Gastroesophageal sphincter (tissue), 4 donors: ENCODE results near the gene MAPK8IP3. TPM values are rescaled to one million over a fixed set of nuclear protein-coding genes. Genes with fewer than 3 reads are reported as not detected.

Experiments
- ATAC-seq: fragments of 150-250 bp; one replicate; pipeline ENCODE4 v1.9.1; 2016; ENCODE audit warnings: mild to moderate bottlenecking, moderate library complexity
- H3K27ac ChIP-seq, 4 donors: fragments of 200-600 bp; sonication (generic) in 3 of 4; 1 replicate in 3 of 4; 2 replicates in 1 of 4; pipeline ENCODE4 v1.5.1; 2016 to 2019
- H3K27me3 ChIP-seq: fragments of 200-600 bp; sonication (generic); one replicate; pipeline ENCODE4 v1.5.1; 2019
- H3K36me3 ChIP-seq, 2 donors: fragments of 200-600 bp; sonication (generic); one replicate each; pipeline ENCODE4 v1.5.1; 2019; ENCODE audit warnings: control low read depth in 1 of 2
- H3K4me1 ChIP-seq, 3 donors: fragments of 200-600 bp; sonication (generic); 1 replicate in 2 of 3; 2 replicates in 1 of 3; pipeline ENCODE4 v1.5.1; 2016 to 2019; ENCODE audit warnings: control low read depth in 2 of 3
- H3K4me3 ChIP-seq, 2 donors: fragments of 200-600 bp; sonication (generic); one replicate each; pipeline ENCODE4 v1.5.1; 2019; ENCODE audit warnings: mild to moderate bottlenecking in 1 of 2, moderate library complexity in 1 of 2
- H3K9me3 ChIP-seq, 3 donors: fragments of 200-600 bp; sonication (generic); one replicate each; pipeline ENCODE4 v1.5.1; 2017 to 2019; ENCODE audit warnings: control low read depth in 2 of 3
- EP300 ChIP-seq: sonication (generic); formaldehyde crosslinking; IDR thresholded peaks from one replicate; pipeline ENCODE4 v1.6.1; 2017; ENCODE audit warnings: antibody characterized with exemption, mild to moderate bottlenecking
- POLR2A ChIP-seq, 2 donors: fragments of 450-650 bp; IDR thresholded peaks; one replicate each; pipeline ENCODE4 v1.6.1; 2017; ENCODE audit warnings: antibody characterized with exemption in 2 of 2, mild to moderate bottlenecking in 2 of 2, moderate library complexity in 1 of 2
- POLR2AphosphoS5 ChIP-seq: sonication (generic); formaldehyde crosslinking; IDR thresholded peaks from one replicate; pipeline ENCODE4 v1.6.1; 2017; ENCODE audit warnings: antibody characterized with exemption
- WGBS, 2 donors: methylation state at CpG; one replicate each; pipeline ENCODE4 v1.1.5; 2018; ENCODE audit warnings: low coverage in 1 of 2; 5-methylcytosine and 5-hydroxymethylcytosine counted together
- small RNA-seq, 4 donors: library from RNA; depleted of rRNA; stranded (forward); fragments of <200 nt; gene quantifications; one replicate each; pipeline ENCODE3, GENCODE V24; 2016
- total RNA-seq, 4 donors: library from RNA; depleted of rRNA; stranded (reverse); fragments of >200 nt; gene quantifications; one replicate each; pipeline ENCODE4 v1.1.0, GENCODE V29; 2016
- TF ChIP-seq, protein P1 (sequence below), 4 experiments: fragments of 200-600 bp in 2 of 4; fragments of 450-650 bp in 2 of 4; sonication (generic) in 1 of 4; IDR thresholded peaks; one replicate each; pipeline ENCODE4 v1.5.1; 2017 to 2019; ENCODE audit warnings: antibody characterized with exemption in 4 of 4, mild to moderate bottlenecking in 2 of 4, moderate library complexity in 2 of 4

Gene MAPK8IP3
- total RNA-seq, 4 donors from 2014 or later, result 12.0 to 66.8 (median 33.1) TPM

DNA sequence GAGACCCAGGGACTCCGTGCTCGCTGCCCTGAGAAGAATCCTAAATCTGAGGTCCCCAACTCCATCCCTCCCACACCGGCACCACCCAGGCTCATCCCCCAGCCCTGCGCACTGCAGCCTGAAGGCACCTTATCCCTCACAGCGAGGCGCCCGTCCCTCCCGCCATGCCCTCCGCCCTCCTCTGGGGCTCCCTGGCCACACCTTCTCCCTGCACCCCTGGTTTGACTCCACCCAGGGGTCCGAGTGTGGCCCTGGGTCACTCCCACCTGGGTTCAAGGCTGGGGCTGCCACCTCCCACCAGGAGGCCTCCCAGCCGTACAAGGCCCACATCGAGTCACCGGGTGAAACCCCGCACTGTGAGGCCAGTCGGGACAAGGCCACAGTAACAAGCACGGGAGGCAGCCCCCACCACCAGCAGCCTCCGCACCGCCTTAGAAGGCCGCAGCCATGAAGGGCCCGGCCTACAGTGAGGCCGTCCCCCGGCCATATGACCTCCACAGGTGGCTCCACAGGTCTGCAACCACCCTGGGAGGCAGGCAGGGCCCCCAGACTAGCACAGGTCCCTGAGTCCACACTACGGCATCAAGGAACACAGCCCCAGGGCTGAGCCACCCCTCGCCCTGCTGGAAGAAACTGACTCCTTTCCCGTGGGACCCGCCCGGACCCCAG, 112.3 kb downstream of the MAPK8IP3 start:
- no peak for ATAC-seq
- 80 to 97% methylated on average over 3 to 5 of the region's 27 CpGs for WGBS, 2 donors
- no peaks in the 10 kb centered on the region for H3K9me3 ChIP-seq

DNA sequence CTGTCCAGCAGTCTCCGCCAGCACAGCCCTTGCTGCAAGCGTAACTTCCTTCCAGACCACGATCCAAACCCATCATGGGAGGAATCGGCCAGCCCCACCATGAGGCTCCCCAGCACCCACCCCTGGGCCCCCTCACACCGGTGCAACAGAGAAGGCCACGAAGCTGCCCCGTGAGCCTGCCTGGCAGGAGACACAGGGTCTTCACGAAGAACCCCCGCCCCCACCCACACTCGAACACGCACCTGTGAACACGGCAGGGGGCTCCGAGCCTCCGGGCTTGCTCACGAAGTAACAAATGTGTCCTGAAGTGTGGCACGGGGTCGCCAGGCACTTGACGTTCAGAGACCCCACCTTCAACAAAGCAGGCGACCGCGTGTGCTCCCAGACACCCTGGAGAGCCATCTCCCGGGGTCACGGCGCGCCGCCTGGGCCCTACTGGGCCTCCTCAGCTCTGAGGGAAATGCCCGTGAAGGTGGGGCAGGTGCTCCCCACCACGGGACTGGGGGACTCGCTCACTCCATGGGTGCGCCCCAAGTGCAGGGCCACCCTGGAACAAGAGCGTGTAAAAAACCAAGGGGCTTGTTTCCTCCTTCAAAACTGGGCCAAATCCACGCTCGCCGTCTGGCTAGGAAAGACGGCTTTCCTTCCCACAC, 113.0 kb downstream of the MAPK8IP3 start:
- Histone ChIP-seq H3K4me3 (no peak overlapping the region), H3K36me3 (peaks cover 0 to 91% of the 10 kb centered on the region in 2 donors), H3K9me3 (no peaks in the 10 kb centered on the region), H3K4me1 (peaks cover 0 to 21% (median 0%) of the 10 kb centered on the region in 3 donors), H3K27ac (no peak overlapping the region), H3K27me3 (no peaks in the 10 kb centered on the region)
- WGBS, 2 donors, result 89 to 93% methylated on average over 6 to 11 of the region's 35 CpGs
- no peak for ATAC-seq
- TF ChIP-seq POLR2AphosphoS5, result no peak
- no peak for TF ChIP-seq POLR2A (IDR thresholded peaks at IDR 0.05)
- TF ChIP-seq, protein P1, sequence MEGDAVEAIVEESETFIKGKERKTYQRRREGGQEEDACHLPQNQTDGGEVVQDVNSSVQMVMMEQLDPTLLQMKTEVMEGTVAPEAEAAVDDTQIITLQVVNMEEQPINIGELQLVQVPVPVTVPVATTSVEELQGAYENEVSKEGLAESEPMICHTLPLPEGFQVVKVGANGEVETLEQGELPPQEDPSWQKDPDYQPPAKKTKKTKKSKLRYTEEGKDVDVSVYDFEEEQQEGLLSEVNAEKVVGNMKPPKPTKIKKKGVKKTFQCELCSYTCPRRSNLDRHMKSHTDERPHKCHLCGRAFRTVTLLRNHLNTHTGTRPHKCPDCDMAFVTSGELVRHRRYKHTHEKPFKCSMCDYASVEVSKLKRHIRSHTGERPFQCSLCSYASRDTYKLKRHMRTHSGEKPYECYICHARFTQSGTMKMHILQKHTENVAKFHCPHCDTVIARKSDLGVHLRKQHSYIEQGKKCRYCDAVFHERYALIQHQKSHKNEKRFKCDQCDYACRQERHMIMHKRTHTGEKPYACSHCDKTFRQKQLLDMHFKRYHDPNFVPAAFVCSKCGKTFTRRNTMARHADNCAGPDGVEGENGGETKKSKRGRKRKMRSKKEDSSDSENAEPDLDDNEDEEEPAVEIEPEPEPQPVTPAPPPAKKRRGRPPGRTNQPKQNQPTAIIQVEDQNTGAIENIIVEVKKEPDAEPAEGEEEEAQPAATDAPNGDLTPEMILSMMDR (IDR thresholded peaks at IDR 0.05), result no peak

More for the DNA sequence above, 112.3 kb downstream of the MAPK8IP3 start:
- Histone ChIP-seq H3K27me3 (no peaks in the 10 kb centered on the region), H3K4me3 (no peak overlapping the region), H3K27ac (no peak overlapping the region), H3K4me1 (peaks cover 0 to 15% (median 0%) of the 10 kb centered on the region in 3 donors), H3K36me3 (peaks cover 0 to 97% of the 10 kb centered on the region in 2 donors)
- TF ChIP-seq EP300, result no peak
- TF ChIP-seq POLR2A (IDR thresholded peaks at IDR 0.05), result no peak
- TF ChIP-seq, protein P1 (IDR thresholded peaks at IDR 0.05), result no peak
- no peak for TF ChIP-seq POLR2AphosphoS5

DNA sequence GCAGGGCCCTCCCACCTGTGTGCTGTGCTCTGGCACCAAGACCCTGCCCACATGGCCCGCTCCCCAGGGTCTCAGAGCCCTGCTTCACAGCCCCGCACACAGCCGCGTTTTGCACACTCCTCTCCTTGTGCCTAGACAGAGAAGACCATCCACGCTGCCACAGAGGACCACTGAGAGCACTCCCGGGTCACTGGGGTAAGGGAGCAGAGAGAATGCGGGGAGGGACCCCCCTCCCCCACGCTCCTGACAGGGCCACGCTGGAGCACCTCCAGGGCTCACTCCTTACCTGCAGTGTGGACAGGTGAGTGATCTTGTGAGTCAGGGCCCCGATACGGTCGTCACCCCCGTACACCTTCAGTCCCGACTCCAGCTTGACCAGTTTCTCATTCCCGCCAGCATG, 113.6 kb downstream of the MAPK8IP3 start:
- H3K36me3 ChIP-seq, result peaks cover 0 to 84% of the 10 kb centered on the region in 2 donors

More for the DNA sequence above, 113.6 kb downstream of the MAPK8IP3 start:
- Histone ChIP-seq H3K4me3 (no peak overlapping the region), H3K4me1 (peaks cover 0 to 27% (median under 1%) of the 10 kb centered on the region in 3 donors), H3K27ac (no peak overlapping the region), H3K9me3 (no peaks in the 10 kb centered on the region), H3K27me3 (no peaks in the 10 kb centered on the region)
- TF ChIP-seq, protein P1 (IDR thresholded peaks at IDR 0.05), result no peak
- TF ChIP-seq POLR2AphosphoS5 (no peak), POLR2A (IDR thresholded peaks at IDR 0.05) (no peak), EP300 (no peak)
- ATAC-seq, result no peak
- 90% methylated on average over 2 of the region's 15 CpGs; no CpG with 5 or more reads in 1 of the 2 donors for WGBS, 2 donors

Small RNA genes lying within 50 kb of the gene (small RNA-seq; reads per million reads assigned to genes)
- 0 to 0.55 (median 0.18) reads per million in 4 donors for gene MIR3177

Other genes with a start within 250 kb of the MAPK8IP3 start
- gene CLCN7, start 231.2 kb upstream of the MAPK8IP3 start, total RNA-seq, result 10 to 100 TPM; 33.0 to 67.7 (median 39.2) TPM
- under 1 TPM in 1 of 4 donors, not detected in 3; 0.40 TPM for gene PTX4, start 217.3 kb upstream of the MAPK8IP3 start, total RNA-seq
- 10 to 100 TPM; 10.9 to 33.9 (median 20.8) TPM for gene TELO2, start 212.8 kb upstream of the MAPK8IP3 start, total RNA-seq
- gene TMEM204, start 172.5 kb upstream of the MAPK8IP3 start, total RNA-seq, result 10 to 100 TPM; 28.6 to 48.2 (median 36.6) TPM
- gene IFT140, start 94.1 kb upstream of the MAPK8IP3 start, total RNA-seq, result 10 to 100 TPM; 18.6 to 36.3 (median 27.2) TPM
- gene CRAMP1, start 93.8 kb upstream of the MAPK8IP3 start, total RNA-seq, result 10 to 100 TPM in 2 of 4 donors, 1 to 10 TPM in 2; 9.0 to 15.1 (median 11.3) TPM
- 10 to 100 TPM; 21.4 to 49.9 (median 31.6) TPM for gene JPT2, start 27.9 kb upstream of the MAPK8IP3 start, total RNA-seq
- 100 to 1,000 TPM in 1 of 4 donors, 10 to 100 TPM in 3; 49.9 to 106 (median 87.2) TPM for gene NME3, start 65.3 kb downstream of the MAPK8IP3 start, total RNA-seq
- 10 to 100 TPM in 1 of 4 donors, 1 to 10 TPM in 3; 4.6 to 20.4 (median 7.7) TPM for gene EME2, start 66.6 kb downstream of the MAPK8IP3 start, total RNA-seq
- gene MRPS34, start 66.9 kb downstream of the MAPK8IP3 start, total RNA-seq, result 10 to 100 TPM; 44.4 to 72.8 (median 61.3) TPM
- 10 to 100 TPM; 52.4 to 81.1 (median 75.4) TPM for gene SPSB3, start 76.4 kb downstream of the MAPK8IP3 start, total RNA-seq
- 10 to 100 TPM; 64.4 to 92.2 (median 80.6) TPM for gene NUBP2, start 76.8 kb downstream of the MAPK8IP3 start, total RNA-seq
- 1 to 10 TPM in 1 of 4 donors, under 1 TPM in 2, not detected in 1; 0.47 to 1.1 (median 0.67) TPM for gene IGFALS, start 87.5 kb downstream of the MAPK8IP3 start, total RNA-seq
- gene HAGH, start 120.6 kb downstream of the MAPK8IP3 start, total RNA-seq, result 100 to 1,000 TPM; 124 to 245 (median 175) TPM
- 10 to 100 TPM; 22.9 to 44.0 (median 30.2) TPM for gene FAHD1, start 121.0 kb downstream of the MAPK8IP3 start, total RNA-seq
- not detected for gene MEIOB, start 166.0 kb downstream of the MAPK8IP3 start, total RNA-seq
- gene HS3ST6, start 212.2 kb downstream of the MAPK8IP3 start, total RNA-seq, result not detected
- 10 to 100 TPM; 23.8 to 53.7 (median 44.8) TPM for gene MSRB1, start 237.0 kb downstream of the MAPK8IP3 start, total RNA-seq
- not detected for gene RPL3L, start 248.5 kb downstream of the MAPK8IP3 start, total RNA-seq